GM18505 (cell line): Measurements from ENCODE around the gene CLCN6.

Experiments
- ATAC-seq: cut with Tn5 transposase; IDR thresholded peaks from one replicate; pipeline ENCODE4 v1.9.1; 2021; ENCODE audit not compliant: unreplicated experiment
- POLR2A ChIP-seq: IDR thresholded peaks from 4 replicates; pipeline ENCODE4 v1.6.1; 2011; ENCODE audit warnings: borderline replicate concordance; ENCODE audit not compliant: insufficient read depth, insufficient read length; ENCODE audit errors: extremely low read depth

The CLCN6 gene

GRCh38 chr1:11873395-11874257 lies 67.6 kb downstream of the CLCN6 start:
- TF ChIP-seq POLR2A, result no peak
- no peak for ATAC-seq

DNA sequence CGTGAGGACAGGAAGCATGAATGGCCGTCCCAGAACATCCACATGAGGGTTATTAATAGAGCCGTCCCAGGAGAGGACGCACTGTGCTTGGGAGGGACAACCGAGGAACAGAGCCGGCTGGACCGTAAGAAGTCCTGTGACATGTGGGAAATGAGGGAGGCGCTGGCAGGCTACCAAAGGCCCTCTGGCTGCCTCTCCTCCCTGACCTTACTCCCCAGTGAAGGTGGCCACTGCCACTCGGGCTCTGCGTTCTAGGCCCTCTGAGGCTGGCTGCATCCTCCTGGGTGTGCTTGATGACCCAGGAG lies 68.2 kb downstream of the CLCN6 start:
- ATAC-seq, result no peak
- no peak for TF ChIP-seq POLR2A

DNA sequence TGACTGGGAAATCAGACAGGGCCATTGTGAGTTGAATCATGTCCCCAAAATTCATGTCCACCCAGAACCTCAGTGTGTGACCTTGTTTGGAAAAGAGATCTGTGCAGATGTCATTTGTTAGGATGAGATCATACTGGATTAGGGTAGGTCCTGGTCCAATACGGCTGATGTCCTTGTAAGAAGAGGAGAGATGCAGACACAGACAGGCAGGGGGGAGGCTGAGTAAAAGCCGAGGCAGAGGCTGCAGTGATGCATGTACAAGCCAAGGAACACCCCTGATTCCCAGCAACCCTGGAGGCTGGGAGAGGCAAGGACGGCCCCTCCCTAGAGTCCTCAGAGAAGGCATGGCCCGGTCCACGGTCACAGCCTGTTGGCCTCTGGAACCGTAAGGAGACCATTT lies 68.6 kb downstream of the CLCN6 start:
- no peak for ATAC-seq
- no peak for TF ChIP-seq POLR2A

DNA sequence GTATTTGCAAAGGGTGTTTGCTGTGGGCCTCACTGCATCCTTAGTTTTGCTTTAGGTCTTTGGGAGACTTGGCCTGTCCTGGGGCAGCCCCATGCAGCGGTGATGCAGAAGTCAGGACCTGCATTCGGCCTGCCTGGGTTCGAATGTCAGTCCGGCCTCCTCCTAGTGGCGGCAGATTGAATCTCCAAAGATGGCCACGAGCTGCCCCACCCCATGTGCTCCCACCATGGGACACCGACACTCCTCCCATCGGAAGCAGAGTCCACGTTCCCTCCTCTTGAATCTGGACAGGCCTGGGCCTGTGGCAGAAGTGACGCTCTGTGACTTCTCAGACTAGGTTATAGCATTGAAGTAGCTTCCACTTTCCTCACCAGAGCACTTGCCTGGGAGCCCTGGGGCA lies 69.1 kb downstream of the CLCN6 start:
- ATAC-seq, result no peak
- TF ChIP-seq POLR2A, result no peak

GRCh38 chr1:11877074-11877473 lies 71.1 kb downstream of the CLCN6 start:
- no peak for TF ChIP-seq POLR2A
- ATAC-seq, result no peak

DNA sequence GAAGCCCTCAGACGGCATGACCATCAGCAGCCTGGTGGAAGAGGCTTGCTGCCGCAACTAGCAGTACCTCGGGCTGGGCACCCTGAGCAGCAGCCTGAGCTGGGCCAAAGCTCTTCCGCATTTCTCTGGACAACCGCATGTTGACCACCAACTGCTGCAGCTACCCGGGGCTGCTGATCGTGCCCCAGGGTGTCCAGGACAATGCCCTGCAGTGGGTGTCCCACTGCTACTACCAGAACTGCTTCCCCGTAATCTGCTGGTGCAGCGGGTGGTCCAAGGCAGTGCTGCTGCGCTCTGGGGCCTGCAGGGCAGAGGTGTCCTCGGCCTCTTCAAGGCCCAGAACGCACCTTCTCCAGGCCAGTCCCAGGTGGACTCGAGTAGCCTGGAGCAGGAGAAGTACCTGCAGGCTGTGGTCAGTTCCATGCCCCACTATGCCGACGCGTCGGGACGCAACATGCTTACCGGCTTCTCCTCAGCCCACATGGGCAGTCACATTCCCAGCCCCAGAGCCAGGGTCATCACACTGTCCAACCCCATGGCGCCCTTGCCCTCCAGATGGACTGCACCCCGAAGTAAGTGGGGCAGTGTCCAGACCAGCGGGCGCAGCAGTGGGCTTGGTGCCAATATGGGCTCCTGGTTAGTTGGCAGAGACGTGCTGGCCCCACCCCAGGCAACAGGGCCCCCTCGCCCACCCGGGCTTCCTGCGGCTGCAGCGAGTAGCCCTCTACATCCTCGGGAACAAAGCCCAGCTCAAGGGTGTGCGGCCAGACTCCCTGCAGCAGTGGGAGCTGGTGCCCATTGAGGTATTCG lies 72.3 kb downstream of the CLCN6 start:
- TF ChIP-seq POLR2A, result no peak
- ATAC-seq, result no peak

DNA sequence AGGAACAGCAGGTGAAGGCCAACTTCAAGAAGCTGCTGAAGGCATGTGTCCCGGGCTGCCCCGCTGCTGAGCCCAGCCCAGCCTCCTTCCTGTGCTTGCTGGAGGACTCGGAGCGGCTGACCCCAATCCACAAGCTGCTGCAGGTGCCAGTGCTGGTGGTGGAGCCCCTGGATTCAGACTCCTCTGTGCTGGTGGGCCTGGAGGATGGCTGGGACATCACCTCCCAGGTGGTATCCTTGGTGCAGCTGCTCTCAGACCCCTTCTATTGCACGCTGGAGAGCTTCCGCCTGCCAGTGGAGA lies 72.8 kb downstream of the CLCN6 start:
- TF ChIP-seq POLR2A, result no peak
- ATAC-seq, result no peak

DNA sequence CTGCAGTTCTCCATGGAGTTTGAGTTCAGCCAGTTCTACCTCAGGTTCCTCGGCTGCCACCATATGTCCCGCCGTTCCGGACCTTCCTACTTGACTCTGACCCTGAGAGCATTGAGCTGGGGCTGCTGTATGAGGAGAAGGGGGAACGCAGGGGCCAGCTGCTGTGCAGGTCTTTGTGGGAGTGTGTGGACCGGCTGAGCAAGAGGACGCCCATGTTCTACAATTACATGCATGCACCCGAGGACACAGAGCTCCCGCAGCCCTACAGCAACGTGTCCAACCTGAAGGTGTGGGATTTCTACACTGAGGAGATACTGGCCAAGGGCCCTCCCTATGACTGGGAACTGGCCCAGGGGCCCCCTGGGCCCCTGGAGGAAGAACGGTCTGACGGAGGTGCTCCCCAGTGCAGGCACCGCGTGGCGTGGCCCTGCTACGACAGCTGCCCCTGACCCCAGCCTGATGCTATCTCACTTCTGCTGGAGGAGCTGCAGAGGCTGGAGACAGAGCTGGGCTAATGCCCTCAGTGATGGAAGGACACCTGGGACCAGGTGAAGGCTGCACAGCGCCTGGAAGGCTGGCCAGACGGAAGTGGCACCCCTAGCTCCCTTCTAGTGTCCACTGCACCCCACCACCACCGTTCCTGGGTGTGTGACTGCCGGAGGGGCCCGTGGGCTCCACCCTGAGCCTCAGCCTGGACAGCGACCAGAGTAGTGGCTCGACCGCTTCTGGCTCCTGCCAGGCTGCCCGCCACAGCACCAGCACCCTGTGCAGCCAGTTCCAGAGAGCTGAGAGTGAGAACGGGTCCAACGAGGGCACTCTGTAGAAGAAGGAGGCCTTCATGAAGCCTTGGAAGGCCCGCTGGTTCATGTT lies 73.6 kb downstream of the CLCN6 start:
- TF ChIP-seq POLR2A, result no peak
- ATAC-seq, result no peak

- no peak for ATAC-seq
- TF ChIP-seq POLR2A, result no peak
Observed at GRCh38 chr1:11880181-11880575, 74.2 kb downstream of the CLCN6 start.

DNA sequence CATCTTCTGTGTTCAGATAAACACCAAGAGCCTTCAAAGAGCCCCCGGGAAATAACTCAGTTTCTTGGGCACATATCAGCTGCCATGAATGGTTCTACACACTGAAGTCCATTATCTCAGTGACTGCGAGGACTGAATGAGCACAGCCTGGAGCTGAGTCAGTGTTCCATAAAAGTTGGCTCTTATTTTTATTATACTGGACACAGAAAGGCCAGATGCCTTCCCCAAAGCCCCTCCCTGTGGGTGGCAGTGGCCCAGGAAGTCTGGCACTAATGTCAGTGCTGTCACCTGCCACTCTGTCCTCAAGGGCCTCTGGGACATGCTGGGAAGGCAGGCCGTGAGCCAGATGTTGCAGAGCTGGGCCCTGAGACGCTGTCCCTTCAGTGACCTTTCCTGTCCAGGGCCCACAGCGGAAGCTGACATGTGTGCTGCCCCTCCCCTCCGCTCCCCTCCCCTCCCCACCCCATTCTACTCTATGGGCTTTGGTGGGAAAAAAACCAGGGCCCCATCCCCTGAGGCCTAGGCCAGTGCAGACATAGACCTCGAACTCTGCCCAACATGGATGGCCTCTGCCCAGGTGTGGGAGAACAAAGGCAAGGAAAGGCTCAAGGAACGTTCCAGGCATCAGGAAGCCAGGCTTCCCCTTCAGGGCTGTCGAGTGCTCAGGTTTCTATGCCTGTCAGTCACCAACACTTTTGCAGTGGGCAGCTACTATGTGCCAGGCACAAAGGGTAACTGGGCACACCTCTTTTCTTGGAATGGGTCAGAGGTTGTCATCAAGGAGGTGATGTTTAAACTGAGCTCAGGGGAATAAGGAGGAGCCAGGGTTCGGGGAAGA lies 75.1 kb downstream of the CLCN6 start:
- TF ChIP-seq POLR2A, result no peak
- no peak for ATAC-seq

DNA sequence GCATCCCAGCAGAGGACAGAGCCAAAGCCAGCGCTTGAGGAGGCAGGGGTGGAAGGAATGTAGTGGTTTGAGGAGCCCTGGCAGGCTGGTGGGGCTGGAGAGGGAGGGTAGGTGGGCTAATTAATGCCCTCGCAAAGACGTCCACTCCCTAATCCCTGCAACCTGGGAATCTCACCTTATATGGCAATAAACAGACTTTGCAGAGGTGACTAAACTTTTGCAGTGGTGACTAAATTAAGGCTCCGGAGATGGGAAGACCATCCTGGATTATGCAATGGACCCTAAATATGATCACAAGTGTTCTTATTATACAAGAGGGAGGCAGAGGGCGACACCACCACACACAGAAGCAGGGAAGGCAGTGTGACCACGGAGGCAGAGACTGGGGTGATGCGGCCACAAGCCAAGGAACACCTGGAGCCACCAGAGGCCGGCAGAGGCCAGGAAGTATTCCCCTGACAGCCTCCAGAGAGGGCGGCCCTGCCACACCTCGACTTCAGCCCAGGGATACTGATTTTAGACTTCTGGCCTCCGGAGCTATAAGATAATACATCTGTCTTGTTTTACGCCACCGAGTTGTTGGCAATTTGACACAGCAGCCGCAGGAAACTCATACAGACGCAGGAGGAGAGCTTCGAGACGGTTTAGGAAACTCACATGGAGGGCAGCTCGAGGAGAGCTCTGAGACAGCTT lies 75.9 kb downstream of the CLCN6 start:
- ATAC-seq, result no peak
- no peak for TF ChIP-seq POLR2A

DNA sequence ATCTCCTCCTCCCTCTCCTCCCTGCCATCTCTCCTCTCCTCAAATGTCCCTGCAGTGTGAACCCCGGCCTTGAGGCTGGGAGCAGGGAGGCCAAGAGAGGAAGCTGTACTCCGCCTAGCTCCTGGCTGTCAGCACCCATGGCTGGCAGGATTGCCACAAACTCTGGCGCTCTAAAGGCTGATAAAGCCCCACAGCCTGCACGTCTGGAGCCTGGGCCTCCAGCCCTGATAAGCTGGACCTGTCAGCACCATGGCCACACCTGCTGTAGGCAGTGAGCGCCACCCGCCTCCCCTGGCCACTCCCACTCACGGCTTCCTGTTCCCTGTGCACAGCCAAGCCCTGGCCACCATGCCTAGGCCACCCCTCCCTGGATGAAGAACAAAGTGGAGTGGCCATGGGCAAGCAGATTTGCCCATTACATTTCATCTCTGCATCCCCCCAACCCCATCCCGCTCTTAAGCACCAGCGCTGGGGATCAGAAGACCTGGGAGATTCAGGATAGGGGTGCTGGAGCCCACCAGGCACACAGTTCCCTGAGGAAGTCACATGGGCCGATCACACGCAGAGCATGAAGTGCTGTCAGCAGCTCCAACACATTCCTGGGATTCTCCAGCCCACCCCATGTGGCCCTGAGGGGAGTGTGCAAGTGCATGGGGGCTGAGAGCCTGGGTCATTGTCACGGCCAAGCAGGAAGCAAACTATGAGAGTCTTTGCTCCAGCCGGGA lies 77.0 kb downstream of the CLCN6 start:
- no peak for TF ChIP-seq POLR2A
- no peak for ATAC-seq

DNA sequence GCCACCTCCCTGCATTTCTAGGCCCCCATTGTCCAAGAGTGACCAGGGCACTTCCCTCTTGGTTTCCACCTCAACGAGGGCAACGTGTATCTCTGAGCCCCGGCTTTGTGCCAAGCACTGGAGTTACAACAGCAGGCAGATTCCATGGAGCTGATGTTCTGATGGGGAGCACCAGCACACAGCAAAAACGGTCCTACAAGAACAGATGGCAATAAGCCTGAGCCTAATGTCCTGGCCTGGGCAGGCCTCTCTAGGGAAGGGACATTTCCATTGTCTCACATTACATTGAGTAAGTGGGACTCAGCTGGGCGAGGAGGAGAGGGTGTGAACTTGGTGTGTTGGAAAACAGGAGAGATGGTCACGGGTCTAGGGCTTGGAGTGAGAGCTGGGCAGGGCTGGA lies 79.9 kb downstream of the CLCN6 start:
- ATAC-seq, result no peak
- no peak for TF ChIP-seq POLR2A
